HepG2 (cell line): ENCODE data around the gene DUSP7. TPM values are rescaled to one million over a fixed set of nuclear protein-coding genes. Genes with fewer than 3 reads are reported as not detected.

ENCODE experiments used
- CEBPG ChIP-seq: IDR thresholded peaks from 2 replicates; pipeline ENCODE4 v1.6.1; 2016
- HNF4G ChIP-seq, 2 experiments: sonication (generic) in 1 of 2; formaldehyde crosslinking in 1 of 2; IDR thresholded peaks; 2 replicates each; pipeline versions ENCODE4 v1.4.0 to v1.6.1; 2011 to 2020; ENCODE audit warnings: borderline replicate concordance in 2 of 2, low read depth in 2 of 2, mild to moderate bottlenecking in 2 of 2, low read length in 1 of 2, missing genetic modification reagents in 1 of 2, moderate library complexity in 1 of 2
- KLF15 ChIP-seq: sonication (generic); formaldehyde crosslinking; IDR thresholded peaks from 2 replicates; pipeline ENCODE4 v1.8.1; 2023; ENCODE audit warnings: borderline replicate concordance, mild to moderate bottlenecking, inconsistent platforms, missing genetic modification reagents, mixed read lengths
- MATR3 ChIP-seq: sonication (generic); formaldehyde crosslinking; IDR thresholded peaks from 2 replicates; pipeline ENCODE4 v1.4.0; 2020; ENCODE audit warnings: missing genetic modification reagents
- NR2C2 ChIP-seq: sonication (generic); formaldehyde crosslinking; IDR thresholded peaks from 2 replicates; pipeline ENCODE4 v1.4.0; 2020; ENCODE audit warnings: missing genetic modification reagents, mild to moderate bottlenecking, moderate library complexity, borderline replicate concordance
- NR2F6 ChIP-seq, 2 experiments: IDR thresholded peaks; 2 replicates each; pipeline ENCODE4 v1.6.1; 2016; ENCODE audit warnings: antibody characterized with exemption in 1 of 2, mild to moderate bottlenecking in 1 of 2
- PLRG1 ChIP-seq: fragments of 450-650 bp; conservative IDR thresholded peaks from 2 replicates; pipeline ENCODE4 v1.6.1; 2016
- RNF2 ChIP-seq: fragments of 450-650 bp; conservative IDR thresholded peaks from 2 replicates; pipeline ENCODE4 v1.6.1; 2016; ENCODE audit warnings: low read depth
- SALL1 ChIP-seq: sonication (generic); formaldehyde crosslinking; IDR thresholded peaks from 2 replicates; pipeline ENCODE4 v1.8.0; 2022; ENCODE audit warnings: mild to moderate bottlenecking, missing genetic modification reagents
- SIN3A ChIP-seq: IDR thresholded peaks from 2 replicates; pipeline ENCODE4 v1.6.1; 2011; ENCODE audit warnings: low read depth, mild to moderate bottlenecking, control low read depth, low read length, borderline replicate concordance
- TBX2 ChIP-seq: sonication (generic); formaldehyde crosslinking; IDR thresholded peaks from 2 replicates; pipeline ENCODE4 v1.5.0; 2020; ENCODE audit warnings: missing genetic modification reagents, mild to moderate bottlenecking, borderline replicate concordance
- TEAD2 ChIP-seq: sonication (generic); formaldehyde crosslinking; IDR thresholded peaks from 2 replicates; pipeline ENCODE4 v1.9.0; 2021; ENCODE audit warnings: missing genetic modification reagents
- U2AF2 ChIP-seq: fragments of 200-400 bp; formaldehyde crosslinking; IDR thresholded peaks from 2 replicates; pipeline ENCODE4 v1.6.1; 2017; ENCODE audit warnings: low read depth, mild to moderate bottlenecking, low read length
- ZFY ChIP-seq: sonication (generic); formaldehyde crosslinking; IDR thresholded peaks from 2 replicates; pipeline ENCODE4 v1.4.0; 2020; ENCODE audit warnings: missing genetic modification reagents
- ZMAT3 ChIP-seq: sonication (generic); formaldehyde crosslinking; conservative IDR thresholded peaks from 2 replicates; pipeline ENCODE4 v1.7.0; 2021; ENCODE audit warnings: missing genetic modification reagents
- ZNF256 ChIP-seq: sonication (generic); formaldehyde crosslinking; conservative IDR thresholded peaks from 2 replicates; pipeline ENCODE4 v1.4.0; 2020; ENCODE audit warnings: missing genetic modification reagents
- ZNF329 ChIP-seq: sonication (generic); formaldehyde crosslinking; IDR thresholded peaks from 2 replicates; pipeline ENCODE4 v1.9.0; 2021; ENCODE audit warnings: low read depth, mild to moderate bottlenecking, missing genetic modification reagents
- ZNF335 ChIP-seq: sonication (generic); formaldehyde crosslinking; IDR thresholded peaks from 2 replicates; pipeline ENCODE4 v1.4.0; 2020; ENCODE audit warnings: missing genetic modification reagents
- ZNF343 ChIP-seq: sonication (generic); formaldehyde crosslinking; IDR thresholded peaks from 2 replicates; pipeline ENCODE4 v1.4.0; 2020; ENCODE audit warnings: mild to moderate bottlenecking, missing genetic modification reagents
- ZNF629 ChIP-seq: sonication (generic); formaldehyde crosslinking; conservative IDR thresholded peaks from 2 replicates; pipeline ENCODE4 v1.5.0; 2020; ENCODE audit warnings: missing genetic modification reagents
- ZNF75D ChIP-seq: sonication (generic); formaldehyde crosslinking; IDR thresholded peaks from 2 replicates; pipeline ENCODE4 v1.8.1; 2023; ENCODE audit warnings: missing genetic modification reagents, mild to moderate bottlenecking, borderline replicate concordance
- ZNF773 ChIP-seq: sonication (generic); formaldehyde crosslinking; IDR thresholded peaks from 2 replicates; pipeline ENCODE4 v1.4.0; 2020; ENCODE audit warnings: missing genetic modification reagents, borderline replicate concordance
- polyA plus RNA-seq, 8 experiments: library from polyadenylated mRNA; depleted of rRNA in 3 of 8; stranded (reverse) in 7 of 8; unstranded in 1 of 8; fragments of >200 nt; fragmentation: Illumina TruSeq in 4 of 8; extraction: Trizol in 4 of 8; gene quantifications; 2 replicates each; pipeline versions ENCODE4 v1.2.1 to v1.2.3, GENCODE V29; 2011 to 2016; ENCODE audit warnings: low read depth in 4 of 8, missing spikeins in 1 of 8, mixed read lengths in 1 of 8; ENCODE audit not compliant: insufficient read depth in 1 of 8
- total RNA-seq, 5 experiments: library from RNA; depleted of rRNA; stranded (reverse); fragments of >200 nt; fragmentation: Illumina TruSeq; extraction: Trizol; gene quantifications; 2 replicates each; pipeline ENCODE4 v1.2.3, GENCODE V29; 2016; ENCODE audit warnings: low read depth in 1 of 5
- TF ChIP-seq, protein P1 (sequence below): fragments of 450-650 bp; IDR thresholded peaks from 2 replicates; pipeline ENCODE4 v1.6.1; 2016
- TF ChIP-seq, protein P2 (sequence below): sonication (generic); formaldehyde crosslinking; IDR thresholded peaks from 2 replicates; pipeline ENCODE4 v1.4.0; 2020; ENCODE audit warnings: missing genetic modification reagents
- TF ChIP-seq, protein P3 (sequence below): sonication (generic); formaldehyde crosslinking; IDR thresholded peaks from 2 replicates; pipeline ENCODE4 v1.4.0; 2020; ENCODE audit warnings: low read depth, mild to moderate bottlenecking, missing genetic modification reagents
- TF ChIP-seq, protein P4 (sequence below): sonication (generic); formaldehyde crosslinking; IDR thresholded peaks from 2 replicates; pipeline ENCODE4 v1.4.0; 2020; ENCODE audit warnings: mild to moderate bottlenecking, missing genetic modification reagents

The DUSP7 gene
- total and polyA plus RNA-seq, 2 of the 13 experiments (the other 11 are each of a cell fraction or from before 2014, with no cell fraction given), result 6.6 to 8.8 TPM

DNA sequence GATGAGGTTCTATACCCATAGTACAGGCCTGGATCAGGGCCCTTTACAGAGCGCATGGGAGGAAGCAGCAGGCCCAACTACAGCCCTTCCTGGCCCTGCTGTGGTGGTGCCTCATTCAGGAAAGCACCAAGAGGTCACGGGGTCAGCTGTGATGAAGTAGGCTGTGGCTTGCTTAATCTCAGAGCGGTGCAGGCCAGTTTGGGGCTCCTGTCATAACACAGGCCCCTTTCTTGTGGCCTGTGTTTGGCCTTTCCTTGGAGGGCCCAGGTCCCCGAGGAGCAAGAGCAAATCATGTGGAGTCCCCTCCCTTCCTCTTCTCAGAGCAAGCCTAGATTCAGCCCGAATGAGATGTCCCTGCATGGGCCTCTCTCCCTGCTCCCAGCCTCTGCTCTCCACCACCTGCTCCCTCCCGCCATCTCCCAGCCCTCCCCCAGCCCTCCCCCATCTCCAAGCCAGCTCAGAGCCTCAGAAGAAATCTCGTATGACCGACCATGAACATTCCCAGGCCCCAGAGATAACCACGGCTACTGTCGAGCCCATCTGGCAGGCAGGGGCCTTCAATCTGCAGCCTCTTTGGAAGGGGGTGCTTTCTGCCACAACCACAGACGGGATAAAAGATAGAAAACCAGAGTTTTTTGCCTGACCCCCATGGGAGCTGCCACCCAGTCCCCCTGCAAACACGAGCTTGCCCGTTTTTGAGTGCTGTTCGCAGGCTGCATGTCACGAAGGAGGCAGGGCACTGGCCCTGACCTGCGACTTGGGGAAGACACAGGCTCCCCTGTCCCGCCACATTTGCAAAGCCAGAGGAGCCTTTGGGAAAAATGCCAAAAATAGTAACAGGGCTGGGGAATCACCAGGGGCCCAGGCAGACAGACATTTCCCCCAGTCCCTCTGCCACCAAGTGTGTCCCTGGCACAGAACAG lies 32.3 kb upstream of the DUSP7 start (continued):
- TF ChIP-seq SIN3A (no peak), MATR3 (CRISPR knock-in tag) (no peak), ZNF773 (CRISPR knock-in tag) (no peak), NR2F6 (IDR thresholded peaks at IDR 0.05) (peak; percentile 72), NR2F6 (CRISPR knock-in tag; IDR thresholded peaks at IDR 0.05) (peak; percentile 75), HNF4G (IDR thresholded peaks at IDR 0.05; ENCODE audit: borderline replicate concordance, low read depth, low read length) (no peak), HNF4G (CRISPR knock-in tag; IDR thresholded peaks at IDR 0.05; ENCODE audit: borderline replicate concordance, low read depth) (no peak), NR2C2 (0 out of 2 replicates have a peak, but pooled peaks have one; percentile 44), U2AF2 (no peak), PLRG1 (no peak), ZNF343 (CRISPR knock-in tag) (no peak), ZMAT3 (CRISPR knock-in tag) (no peak), ZNF329 (CRISPR knock-in tag) (no peak), SALL1 (no peak), ZNF335 (CRISPR knock-in tag) (no peak), CEBPG (peak; percentile 52; the same call in 1 of the 2 replicates), RNF2 (no peak), ZNF629 (no peak), ZNF256 (CRISPR knock-in tag) (no peak), KLF15 (CRISPR knock-in tag) (no peak), ZNF75D (CRISPR knock-in tag) (no peak), TBX2 (CRISPR knock-in tag) (peak; percentile 19; the same call in 1 of the 2 replicates), ZFY (peak; percentile 37; the same call in 1 of the 2 replicates), TEAD2 (CRISPR knock-in tag) (no peak)
- TF ChIP-seq, protein P1, sequence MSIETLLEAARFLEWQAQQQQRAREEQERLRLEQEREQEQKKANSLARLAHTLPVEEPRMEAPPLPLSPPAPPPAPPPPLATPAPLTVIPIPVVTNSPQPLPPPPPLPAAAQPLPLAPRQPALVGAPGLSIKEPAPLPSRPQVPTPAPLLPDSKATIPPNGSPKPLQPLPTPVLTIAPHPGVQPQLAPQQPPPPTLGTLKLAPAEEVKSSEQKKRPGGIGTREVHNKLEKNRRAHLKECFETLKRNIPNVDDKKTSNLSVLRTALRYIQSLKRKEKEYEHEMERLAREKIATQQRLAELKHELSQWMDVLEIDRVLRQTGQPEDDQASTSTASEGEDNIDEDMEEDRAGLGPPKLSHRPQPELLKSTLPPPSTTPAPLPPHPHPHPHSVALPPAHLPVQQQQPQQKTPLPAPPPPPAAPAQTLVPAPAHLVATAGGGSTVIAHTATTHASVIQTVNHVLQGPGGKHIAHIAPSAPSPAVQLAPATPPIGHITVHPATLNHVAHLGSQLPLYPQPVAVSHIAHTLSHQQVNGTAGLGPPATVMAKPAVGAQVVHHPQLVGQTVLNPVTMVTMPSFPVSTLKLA, result no peak
- TF ChIP-seq, protein P2, sequence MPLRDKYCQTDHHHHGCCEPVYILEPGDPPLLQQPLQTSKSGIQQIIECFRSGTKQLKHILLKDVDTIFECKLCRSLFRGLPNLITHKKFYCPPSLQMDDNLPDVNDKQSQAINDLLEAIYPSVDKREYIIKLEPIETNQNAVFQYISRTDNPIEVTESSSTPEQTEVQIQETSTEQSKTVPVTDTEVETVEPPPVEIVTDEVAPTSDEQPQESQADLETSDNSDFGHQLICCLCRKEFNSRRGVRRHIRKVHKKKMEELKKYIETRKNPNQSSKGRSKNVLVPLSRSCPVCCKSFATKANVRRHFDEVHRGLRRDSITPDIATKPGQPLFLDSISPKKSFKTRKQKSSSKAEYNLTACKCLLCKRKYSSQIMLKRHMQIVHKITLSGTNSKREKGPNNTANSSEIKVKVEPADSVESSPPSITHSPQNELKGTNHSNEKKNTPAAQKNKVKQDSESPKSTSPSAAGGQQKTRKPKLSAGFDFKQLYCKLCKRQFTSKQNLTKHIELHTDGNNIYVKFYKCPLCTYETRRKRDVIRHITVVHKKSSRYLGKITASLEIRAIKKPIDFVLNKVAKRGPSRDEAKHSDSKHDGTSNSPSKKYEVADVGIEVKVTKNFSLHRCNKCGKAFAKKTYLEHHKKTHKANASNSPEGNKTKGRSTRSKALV (CRISPR knock-in tag), result no peak
- TF ChIP-seq, protein P3, sequence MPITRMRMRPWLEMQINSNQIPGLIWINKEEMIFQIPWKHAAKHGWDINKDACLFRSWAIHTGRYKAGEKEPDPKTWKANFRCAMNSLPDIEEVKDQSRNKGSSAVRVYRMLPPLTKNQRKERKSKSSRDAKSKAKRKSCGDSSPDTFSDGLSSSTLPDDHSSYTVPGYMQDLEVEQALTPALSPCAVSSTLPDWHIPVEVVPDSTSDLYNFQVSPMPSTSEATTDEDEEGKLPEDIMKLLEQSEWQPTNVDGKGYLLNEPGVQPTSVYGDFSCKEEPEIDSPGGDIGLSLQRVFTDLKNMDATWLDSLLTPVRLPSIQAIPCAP (CRISPR knock-in tag), result no peak
- TF ChIP-seq, protein P4, sequence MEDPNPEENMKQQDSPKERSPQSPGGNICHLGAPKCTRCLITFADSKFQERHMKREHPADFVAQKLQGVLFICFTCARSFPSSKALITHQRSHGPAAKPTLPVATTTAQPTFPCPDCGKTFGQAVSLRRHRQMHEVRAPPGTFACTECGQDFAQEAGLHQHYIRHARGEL (CRISPR knock-in tag), result no peak
